Left ventricle myocardium superior (tissue), 1 donor: ENCODE results near the gene CD6. TPM values are rescaled to one million over a fixed set of nuclear protein-coding genes. Genes with fewer than 3 reads are reported as not detected.

Source experiments
- ATAC-seq: fragments of 200-7000 bp; cut with Tn5 transposase; one replicate; pipeline ENCODE4 v1.9.1; 2020; ENCODE audit warnings: mild to moderate bottlenecking, moderate library complexity
- DNase-seq: peaks from one replicate; pipeline ENCODE4 v3.0.0-alpha.2; 2020
- intact Hi-C: fragments of 100-400 bp; cut with micrococcal nuclease; formaldehyde crosslinking; loops from one replicate; pipeline ENCODE4 v1.11.0; 2022
- total RNA-seq: library from RNA; stranded (reverse); fragmentation: NEBNext Ultra II Directional; extraction: Animal tissue kit (Norgen Biotek cat#: 25700); gene quantifications from one replicate; pipeline ENCODE4 v1.2.1, GENCODE V29; 2021
- donor health status: DM: no; HTN: yes; CAD: no; lungs with severe emphysema.

Gene CD6
- total RNA-seq, 1 donor from 2014 or later, result 0.20 TPM

DNA sequence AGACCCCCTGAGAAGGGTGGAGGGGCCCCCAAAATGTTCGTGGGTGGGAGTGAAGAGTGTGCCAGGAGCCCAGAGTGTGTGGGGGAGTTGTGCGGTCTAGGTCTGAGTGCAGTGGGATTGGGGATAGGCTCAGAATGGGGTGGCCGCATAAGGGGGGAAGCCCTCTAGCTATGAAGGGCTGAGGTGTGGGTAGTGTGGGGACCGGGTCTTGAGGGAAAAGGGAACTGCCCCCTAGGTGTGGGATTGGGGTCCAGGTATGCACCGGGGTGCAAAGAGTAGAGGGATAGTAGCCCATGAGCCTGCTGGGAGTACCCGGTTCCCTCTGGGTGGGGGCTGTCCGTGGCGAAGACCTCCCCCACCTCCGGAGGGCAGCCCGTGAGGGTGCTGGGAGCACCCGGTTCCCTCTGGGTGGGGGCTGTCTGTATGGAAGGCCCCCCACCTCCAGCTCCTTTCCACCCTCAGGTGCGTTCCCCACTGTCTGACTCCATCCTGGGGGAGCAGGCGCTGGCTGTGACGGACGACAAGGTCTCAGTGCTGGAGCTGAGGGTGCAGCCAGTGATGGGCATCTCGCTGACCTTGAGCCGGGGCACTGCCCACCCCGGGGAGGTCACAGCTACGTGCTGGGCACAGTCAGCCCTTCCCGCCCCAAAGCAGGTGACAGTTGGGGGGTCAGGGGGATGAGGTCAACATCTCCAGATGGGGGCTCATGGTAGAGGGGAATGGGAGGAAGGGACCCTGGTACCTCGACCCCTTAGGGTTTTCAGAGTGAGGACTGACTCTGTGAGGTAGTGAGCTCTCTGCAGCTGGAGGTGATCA lies 36.5 kb upstream of the CD6 start:
- intact Hi-C loops, result no loop called here
- no peak for DNase-seq
- no peak for ATAC-seq

DNA sequence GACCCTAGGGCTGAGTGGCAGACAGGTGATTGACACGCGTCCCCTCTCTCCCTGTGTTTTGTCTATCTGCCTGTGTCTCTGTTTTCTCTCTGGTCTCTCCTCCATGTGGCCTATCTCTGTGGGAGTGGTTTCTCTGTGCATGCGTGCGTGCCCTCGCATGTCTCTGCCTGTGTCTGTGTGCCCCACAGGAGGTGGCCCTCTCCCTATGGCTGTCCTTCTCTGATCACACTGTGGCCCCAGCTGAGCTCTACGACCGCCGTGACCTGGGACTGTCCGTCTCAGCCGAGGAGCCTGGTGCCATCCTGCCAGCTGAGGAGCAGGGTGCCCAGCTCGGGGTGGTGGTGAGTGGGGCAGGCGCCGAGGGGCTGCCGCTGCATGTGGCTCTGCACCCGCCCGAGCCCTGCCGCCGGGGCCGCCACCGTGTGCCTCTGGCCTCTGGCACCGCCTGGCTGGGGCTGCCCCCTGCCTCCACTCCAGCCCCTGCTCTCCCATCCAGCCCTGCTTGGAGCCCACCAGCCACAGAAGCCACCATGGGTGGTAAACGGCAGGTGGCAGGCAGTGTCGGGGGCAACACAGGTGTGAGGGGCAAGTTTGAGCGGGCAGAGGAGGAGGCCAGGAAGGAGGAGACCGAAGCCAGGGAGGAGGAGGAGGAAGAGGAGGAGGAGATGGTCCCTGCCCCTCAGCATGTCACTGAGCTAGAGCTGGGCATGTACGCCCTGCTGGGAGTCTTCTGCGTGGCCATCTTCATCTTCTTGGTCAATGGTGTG lies 35.6 kb upstream of the CD6 start:
- DNase-seq (no peak), ATAC-seq (peak; percentile 6)
- intact Hi-C loops, result no loop called here

DNA sequence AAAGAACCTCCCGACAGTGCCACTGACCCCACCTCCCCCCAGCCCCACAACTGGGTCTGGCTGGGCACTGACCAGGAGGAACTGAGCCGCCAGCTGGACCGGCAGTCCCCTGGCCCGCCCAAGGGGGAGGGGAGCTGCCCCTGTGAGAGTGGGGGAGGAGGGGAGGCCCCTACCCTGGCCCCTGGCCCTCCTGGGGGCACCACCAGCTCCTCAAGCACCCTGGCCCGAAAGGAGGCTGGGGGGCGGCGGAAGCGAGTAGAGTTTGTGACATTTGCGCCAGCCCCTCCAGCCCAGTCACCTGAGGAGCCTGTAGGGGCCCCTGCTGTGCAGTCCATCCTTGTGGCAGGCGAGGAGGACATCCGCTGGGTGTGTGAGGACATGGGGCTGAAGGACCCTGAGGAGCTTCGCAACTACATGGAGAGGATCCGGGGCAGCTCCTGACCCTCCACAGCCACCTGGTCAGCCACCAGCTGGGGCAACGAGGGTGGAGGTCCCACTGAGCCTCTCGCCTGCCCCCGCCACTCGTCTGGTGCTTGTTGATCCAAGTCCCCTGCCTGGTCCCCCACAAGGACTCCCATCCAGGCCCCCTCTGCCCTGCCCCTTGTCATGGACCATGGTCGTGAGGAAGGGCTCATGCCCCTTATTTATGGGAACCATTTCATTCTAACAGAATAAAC lies 34.9 kb upstream of the CD6 start:
- intact Hi-C loops, result no loop called here
- no peak for ATAC-seq
- no peak for DNase-seq

DNA sequence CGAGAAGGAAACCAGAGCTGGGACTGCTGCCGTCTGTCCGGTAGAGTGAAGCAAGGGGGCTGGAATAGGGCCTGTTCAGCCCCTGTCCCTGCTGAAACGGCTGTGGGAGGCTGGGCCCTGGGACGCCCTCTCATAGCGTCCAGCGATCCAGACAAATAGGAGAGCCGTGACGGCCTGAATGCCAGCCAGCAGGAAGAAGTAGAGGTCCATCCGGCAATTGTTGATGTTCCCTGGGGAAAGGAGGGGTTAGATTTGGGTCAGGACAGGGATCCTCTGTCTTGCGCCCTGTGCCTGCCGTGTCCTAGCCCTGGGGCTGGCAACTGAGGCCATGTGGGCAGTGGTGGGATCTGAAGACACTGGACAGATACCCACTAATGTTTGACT lies 34.3 kb upstream of the CD6 start:
- ATAC-seq, result peak; percentile 50
- intact Hi-C loops, result no loop called here
- peak; percentile 50 for DNase-seq

DNA sequence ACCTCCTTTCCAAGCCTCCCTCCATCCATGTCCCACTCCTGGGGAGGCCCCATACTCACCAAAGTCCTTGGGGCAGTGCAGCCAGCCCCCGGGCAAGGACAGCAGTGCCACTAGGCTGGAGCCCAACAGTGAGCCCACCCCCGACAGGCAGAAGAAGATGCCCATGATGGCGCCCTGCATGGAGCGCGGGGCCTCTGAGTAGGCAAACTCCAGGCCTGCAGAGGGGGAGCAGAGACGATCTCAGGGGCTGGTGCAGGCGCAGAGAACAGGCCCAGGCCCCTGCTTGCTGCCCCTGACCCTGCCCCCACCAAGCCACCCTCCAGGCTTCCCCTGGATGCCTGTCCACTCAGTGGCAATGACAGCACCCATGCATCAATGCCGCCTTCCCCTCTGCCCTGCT lies 33.7 kb upstream of the CD6 start:
- no peak for ATAC-seq
- intact Hi-C loops, result no loop called here
- DNase-seq, result no peak

DNA sequence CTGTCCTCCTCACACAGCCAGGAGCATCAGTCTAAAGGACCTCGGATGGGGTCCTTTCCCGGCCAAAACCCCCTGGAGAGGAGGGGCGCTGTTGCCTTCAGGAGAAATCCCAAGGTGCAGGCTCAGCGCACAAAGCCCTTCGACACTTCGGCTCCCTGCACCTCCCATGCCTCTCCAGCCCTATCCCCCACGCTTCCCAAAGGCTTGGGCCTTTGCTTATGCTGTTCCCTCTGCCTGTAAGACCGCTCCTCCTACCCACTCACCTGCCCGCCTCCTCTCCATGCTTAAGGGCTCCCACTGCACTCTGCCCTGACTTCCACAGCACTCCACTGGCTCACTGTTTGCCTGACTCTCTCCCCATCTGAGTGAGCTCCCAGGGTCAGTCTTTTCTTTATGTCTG lies 33.0 kb upstream of the CD6 start:
- no peak for DNase-seq
- no peak for ATAC-seq
- intact Hi-C loops, result no loop called here

DNA sequence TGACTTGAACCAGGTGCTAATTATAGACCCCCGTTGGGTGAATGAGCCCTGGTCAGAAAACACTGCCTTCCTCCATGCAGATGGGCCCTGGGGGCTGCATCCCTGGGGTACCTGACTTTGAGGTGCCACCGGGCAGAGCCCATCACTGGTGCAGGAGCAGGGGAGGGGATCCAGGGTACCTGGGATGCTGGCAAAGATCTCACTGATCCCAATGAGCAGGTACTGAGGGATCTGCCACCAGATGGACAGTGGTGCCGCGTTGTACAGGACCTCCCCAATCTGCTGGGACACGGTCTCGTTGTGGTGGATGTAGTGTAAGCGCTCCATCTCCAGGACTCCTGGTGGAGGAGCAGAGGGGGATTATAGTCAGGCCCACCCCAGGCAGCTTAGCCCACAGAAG lies 32.2 kb upstream of the CD6 start:
- no peak for DNase-seq
- intact Hi-C loops, result no loop called here
- no peak for ATAC-seq

DNA sequence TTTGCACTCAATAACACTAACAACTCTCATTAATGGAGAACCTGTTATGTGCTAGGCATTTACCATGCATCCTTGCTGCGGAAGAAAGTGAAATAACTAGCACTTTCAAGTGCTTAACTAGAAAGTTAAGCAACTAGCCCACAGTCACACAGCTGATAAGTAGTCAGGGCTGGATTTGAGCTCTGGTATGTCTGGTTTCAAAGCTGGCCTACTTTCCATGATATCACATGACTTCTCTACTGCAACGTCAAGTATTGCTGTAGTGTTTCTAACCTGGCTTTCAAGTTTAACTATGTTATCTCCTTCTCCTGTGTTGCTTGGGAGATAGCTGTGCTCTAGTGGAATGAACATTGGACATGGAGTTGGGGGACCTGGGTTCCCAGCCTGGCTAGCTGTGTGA lies 31.6 kb upstream of the CD6 start:
- intact Hi-C loops, result no loop called here
- no peak for DNase-seq
- no peak for ATAC-seq

DNA sequence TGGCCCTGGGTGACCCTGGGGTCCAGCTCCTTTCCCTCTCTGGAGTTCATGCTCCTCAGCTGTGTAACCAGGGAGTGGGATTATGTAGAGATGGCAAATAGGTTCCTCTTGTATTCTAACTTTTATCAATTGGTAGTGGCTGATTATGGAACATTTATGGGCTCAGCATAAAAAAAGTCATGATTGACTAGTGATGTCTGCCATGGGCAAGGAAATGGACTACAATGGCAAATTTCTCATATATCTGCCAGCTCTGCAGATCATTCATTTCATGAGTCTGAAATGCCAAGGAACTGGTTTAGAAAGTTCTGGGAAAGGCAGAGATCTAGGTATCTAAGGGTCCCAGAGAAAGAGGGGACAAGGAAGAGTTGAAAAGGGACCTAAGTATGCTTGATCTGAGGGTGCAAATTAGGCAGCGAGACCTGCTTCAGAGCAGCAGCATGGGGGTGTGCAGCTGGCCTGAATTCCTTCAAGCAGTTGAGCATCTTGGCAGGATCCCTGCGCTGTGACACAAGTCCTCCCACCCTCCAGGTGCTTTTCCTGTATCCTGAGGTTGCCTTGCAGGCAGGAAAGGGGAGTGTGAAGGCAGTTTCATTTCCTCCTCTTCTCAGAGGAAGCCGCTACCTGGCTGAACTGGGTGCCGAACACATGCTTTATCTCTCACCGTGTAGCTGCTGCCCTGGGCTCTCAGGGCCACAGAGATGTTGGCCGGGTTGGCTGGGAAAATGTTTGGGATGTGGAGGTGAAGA lies 29.9 kb upstream of the CD6 start:
- DNase-seq, result no peak
- intact Hi-C loops, result no loop called here
- no peak for ATAC-seq

DNA sequence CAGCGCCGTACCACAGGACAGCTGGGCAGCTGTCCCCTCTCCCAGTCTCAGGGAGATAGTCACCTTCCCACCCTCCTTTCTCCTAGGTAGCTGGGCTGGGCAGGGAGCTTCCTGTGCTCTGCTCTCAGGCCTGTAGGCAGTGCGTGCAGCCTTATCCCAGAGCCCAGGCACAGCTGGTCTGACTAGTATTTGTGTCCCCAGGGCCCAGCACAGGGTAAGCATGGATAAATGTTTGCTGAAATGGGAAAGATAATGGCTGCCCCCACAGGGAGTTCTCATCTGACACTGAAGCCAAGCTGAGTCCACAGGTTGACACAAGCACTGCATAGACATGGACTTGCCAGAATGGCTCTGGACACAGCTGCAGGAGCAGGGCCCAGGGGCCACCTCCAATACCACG lies 29.3 kb upstream of the CD6 start:
- ATAC-seq, result no peak
- intact Hi-C loops, result no loop called here
- no peak for DNase-seq

DNA sequence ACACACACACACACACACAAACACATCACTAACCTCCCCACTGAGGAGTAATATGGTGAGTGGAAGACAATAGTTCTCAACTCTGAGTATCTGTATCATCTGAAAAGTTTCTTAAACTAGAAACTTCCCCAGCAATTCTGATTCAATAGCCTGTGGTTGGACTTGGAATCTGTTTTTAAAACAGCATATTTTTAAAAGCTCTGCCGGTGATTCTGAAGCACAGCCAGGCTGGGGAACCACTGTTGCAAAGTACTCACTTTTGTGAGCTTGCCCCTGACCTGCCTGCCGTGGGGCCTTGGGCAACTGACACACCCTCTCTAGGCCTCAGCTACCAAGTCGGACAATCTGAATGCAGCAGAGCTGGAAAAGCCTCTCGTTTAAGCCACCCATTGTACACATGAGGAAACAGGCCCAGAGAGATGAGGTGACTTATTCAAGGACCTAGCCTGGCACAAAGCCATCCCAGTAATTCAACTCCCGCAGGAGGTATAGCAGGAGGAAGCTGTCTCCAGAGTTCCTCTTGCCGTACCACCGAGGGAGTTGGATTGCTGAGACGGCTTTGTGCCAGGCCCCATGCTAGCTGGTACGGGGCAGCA lies 28.4 kb upstream of the CD6 start:
- intact Hi-C loops, result no loop called here
- DNase-seq (no peak), ATAC-seq (no peak)

DNA sequence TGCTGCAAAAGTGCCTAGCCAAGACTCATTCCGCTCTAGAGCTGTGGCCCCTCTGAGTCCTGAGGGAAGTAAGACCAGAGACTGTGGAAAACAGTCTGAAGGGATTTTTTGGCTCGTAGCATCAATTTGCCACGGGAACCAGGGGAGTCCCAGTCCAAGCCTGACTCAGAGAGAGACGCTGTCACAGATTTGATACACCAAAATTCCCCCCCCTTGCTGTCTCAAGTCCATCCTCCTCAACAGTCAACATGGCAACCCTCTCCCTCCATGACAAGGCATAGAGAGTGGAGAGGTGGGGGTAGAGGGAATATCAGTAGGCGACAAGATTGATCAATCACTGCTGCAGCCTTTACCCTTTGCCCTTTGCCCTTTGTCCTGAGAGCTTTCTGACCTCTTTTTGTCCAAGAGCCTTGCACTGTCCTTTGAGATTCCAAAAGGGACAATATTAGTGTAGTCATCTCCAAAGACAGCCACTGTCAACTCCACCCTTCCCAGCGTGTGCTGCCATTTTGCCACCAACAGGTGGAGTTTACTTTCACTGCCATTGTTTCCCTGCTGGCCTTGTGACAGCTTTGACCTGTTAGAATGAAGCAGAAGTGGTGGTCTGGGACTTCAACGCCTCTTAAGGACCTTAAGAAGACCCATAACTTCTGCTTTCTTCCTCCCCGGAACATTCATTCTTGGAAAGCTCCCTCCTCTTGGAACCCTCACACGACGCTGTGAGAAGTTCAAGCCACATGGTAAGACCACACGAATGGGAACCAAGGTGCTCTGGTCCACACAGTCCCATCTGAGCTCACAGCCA lies 26.8 kb upstream of the CD6 start:
- DNase-seq (no peak), ATAC-seq (no peak)
- intact Hi-C loops, result no loop called here

DNA sequence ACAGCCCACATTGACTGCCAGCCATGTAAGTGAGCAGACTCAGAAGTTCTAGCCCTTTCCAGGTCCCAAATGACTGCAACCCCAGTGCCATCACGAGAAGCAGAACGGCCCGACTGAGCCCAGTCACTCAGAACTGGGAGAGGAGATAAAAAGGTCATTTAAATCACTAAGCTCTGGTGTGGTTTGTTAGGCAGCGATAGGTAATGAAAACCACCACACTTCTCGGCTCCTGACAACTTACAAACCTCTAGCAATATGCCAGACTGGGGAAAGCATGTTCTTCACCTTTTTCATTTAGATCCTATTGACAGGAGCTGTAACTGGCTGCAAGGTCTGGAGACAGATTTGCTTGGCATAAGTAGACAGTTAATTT lies 26.2 kb upstream of the CD6 start:
- DNase-seq (no peak), ATAC-seq (no peak)
- intact Hi-C loops, result no loop called here

DNA sequence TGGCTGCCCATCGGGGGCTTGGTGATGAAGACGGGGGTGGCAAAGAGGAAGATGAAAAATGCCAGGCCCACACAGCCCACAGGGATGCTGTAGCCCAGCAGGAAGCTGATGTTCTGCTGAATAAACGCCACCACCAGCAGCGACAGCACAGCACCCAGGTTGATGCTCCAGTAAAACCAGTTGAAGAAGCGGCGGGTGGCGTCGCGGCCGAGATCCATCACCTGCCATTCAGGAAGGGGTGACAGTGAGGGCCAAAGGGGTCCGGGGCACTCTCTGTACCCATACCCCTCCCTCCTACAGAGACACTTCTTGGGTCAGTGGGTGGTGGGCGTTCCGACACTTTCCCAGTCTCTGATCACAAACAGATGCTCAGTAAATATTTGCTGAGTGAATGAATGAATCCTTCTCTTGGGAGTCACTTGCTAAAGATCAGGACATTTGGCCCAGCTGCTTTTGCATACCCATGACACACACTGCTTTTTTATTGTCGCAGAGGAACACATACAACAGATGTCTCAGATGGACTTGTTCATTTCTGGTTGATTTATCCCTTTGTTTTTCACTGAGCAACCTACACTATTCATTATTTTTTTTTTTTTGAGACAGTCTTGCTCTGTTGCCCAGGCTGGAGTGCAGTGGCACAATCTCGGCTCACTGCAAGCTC lies 24.7 kb upstream of the CD6 start:
- ATAC-seq, result no peak
- intact Hi-C loops, result no loop called here
- no peak for DNase-seq

DNA sequence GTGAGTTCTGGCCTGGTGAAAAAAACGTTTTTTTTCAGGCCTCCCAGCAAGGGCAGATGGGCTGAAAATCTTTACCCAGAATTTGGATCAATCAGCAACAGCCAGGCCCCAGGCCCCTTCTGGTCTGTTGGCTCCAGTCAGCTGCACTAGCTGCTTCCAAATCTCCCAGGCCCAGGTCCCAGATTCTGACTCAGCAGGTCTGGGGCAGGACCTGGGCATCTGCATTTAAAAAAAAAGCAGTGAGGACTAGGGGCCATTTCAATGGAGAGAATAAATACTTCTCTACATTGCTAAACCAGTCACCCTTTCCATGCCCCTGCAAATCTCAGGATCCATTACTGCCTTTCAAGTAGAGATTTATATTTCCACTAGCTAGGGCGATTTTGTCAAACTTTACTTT lies 23.8 kb upstream of the CD6 start:
- no peak for DNase-seq
- no peak for ATAC-seq
- intact Hi-C loops, result no loop called here

DNA sequence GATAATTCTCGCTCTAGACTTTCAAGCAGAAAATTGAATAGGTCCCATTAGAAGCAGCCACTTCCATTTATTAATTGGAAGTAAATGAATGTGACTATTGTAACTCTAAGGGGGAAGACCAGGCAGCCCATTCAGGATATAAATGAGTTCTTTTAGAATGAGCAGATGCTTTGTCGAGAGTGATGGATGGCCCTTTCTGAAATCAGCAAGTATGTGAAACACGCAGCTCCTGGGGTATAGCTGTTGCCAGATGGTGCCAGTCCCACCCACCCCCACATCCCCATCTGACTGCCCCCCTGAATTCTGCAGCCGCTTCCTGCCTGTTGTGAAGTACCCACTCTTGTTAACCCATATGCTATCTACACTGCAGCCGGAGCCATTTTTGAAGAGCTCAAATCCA lies 23.2 kb upstream of the CD6 start:
- DNase-seq (no peak), ATAC-seq (no peak)
- intact Hi-C loops, result no loop called here

DNA sequence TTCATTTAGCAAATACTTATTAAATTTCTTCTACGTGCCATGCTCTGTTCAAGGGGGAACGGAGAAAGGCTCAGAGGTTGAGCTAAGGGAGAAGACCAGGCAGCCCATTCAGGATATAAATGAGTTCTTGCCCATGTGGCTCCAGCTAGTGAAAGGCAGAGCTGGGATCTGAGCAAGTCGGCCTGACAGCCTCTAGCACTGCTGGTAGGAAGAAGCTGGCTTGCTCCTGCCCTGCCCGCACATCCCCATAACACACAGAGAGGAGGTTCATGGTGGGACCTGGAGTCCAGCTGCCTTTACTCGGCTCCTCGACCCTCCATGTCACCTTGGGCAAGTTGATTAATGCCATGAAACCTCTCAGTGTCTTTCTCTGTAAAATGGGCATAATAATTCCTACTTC lies 21.5 kb upstream of the CD6 start:
- no peak for DNase-seq
- intact Hi-C loops, result no loop called here
- ATAC-seq, result no peak

DNA sequence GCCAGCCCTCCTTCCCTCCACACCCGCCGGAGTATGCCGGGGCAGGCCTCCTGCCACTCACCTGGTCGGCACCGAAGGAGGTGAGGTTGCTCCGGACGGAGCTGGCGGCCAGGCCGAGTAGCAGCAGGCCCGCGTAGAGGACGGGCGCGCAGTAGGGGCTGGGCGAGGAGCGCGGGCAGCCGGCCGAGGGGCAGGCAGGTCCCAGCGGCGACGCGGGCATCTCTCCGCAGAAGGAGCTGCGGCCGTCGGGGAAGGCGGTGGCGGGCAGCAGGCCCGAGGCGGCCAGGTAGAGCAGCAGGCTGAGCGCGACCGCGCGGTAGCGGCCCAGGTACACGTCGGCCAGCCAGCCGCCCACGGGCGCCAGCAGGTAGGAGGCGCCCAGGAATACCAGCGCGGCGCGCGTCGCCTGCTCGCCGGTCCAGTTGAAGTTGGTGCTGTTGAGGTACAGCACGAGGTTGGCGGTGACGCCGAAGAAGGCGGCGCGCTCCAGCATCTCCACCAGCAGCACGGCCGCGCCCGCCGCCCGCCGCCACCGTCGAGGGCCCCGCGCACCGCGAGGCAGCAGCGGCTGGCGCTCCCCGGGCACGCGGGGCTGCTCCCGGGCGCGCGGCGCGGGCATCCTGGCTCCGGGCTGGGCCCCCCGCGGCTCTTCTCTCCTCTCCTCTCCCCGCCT lies 20.4 kb upstream of the CD6 start:
- ATAC-seq (peak; percentile 12), DNase-seq (peak; percentile 64)
- intact Hi-C loops, result no loop called here
